Right ventricle myocardium superior (tissue), 1 donor: Measurements from ENCODE around the gene ANKRD55. TPM values are rescaled to one million over a fixed set of nuclear protein-coding genes. Genes with fewer than 3 reads are reported as not detected.
A peak's percentile ranks its signal among the peaks of the same experiment; 100 is the strongest.
"Not testable (repeated sequence)": the region's sequence is repeated elsewhere in the genome, so short reads cannot be mapped to it uniquely, and the experiment has no call there.

Source experiments
- ATAC-seq: fragments of 200-7000 bp; cut with Tn5 transposase; one replicate; pipeline ENCODE4 v1.9.1; 2020; ENCODE audit warnings: mild to moderate bottlenecking; ENCODE audit not compliant: poor library complexity
- DNase-seq: peaks from one replicate; pipeline ENCODE4 v3.0.0-alpha.2; 2020
- intact Hi-C: fragments of 100-400 bp; cut with DNase I; formaldehyde crosslinking; loops from one replicate; pipeline ENCODE4 v1.11.2; 2022
- total RNA-seq: library from RNA; stranded (reverse); fragmentation: NEBNext Ultra II Directional; extraction: Animal tissue kit (Norgen Biotek cat#: 25700); gene quantifications from one replicate; pipeline ENCODE4 v1.2.1, GENCODE V29; 2021
- donor health status: DM: no; HTN: yes; CAD: no; lungs with severe emphysema.

ANKRD55 gene
- total RNA-seq, 1 donor from 2014 or later: not detected

GRCh38 chr5:56105511-56106291 lies 127.4 kb downstream of the ANKRD55 start:
- no peak for ATAC-seq
- no peak for DNase-seq
- intact Hi-C loops: no loop called here

- ATAC-seq (no peak), DNase-seq (no peak)
- intact Hi-C loops: no loop called here
Measured at GRCh38 chr5:56102889-56103288, 130.2 kb downstream of the ANKRD55 start.

- intact Hi-C loops, ATAC-seq, DNase-seq: not testable (repeated sequence)
Measured at GRCh38 chr5:56102207-56102606, 130.9 kb downstream of the ANKRD55 start.

GRCh38 chr5:56101180-56101579 lies 131.9 kb downstream of the ANKRD55 start:
- ATAC-seq: no peak
- DNase-seq: no peak
- intact Hi-C loops: no loop called here

GRCh38 chr5:56100439-56101176 lies 132.5 kb downstream of the ANKRD55 start:
- DNase-seq (no peak), ATAC-seq (no peak)
- intact Hi-C loops: no loop called here

- DNase-seq (no peak), ATAC-seq (no peak)
- intact Hi-C loops: no loop called here
Measured at GRCh38 chr5:56099346-56099745, 133.8 kb downstream of the ANKRD55 start.

- ATAC-seq (no peak), DNase-seq (no peak)
- intact Hi-C loops: no loop called here
Measured at GRCh38 chr5:56097055-56097454, 136.1 kb downstream of the ANKRD55 start.

GRCh38 chr5:56095579-56096102 lies 137.5 kb downstream of the ANKRD55 start:
- intact Hi-C loops: no loop called here
- ATAC-seq (no peak), DNase-seq (no peak)

- intact Hi-C loops: no loop called here
- no peak for ATAC-seq
- no peak for DNase-seq
Measured at GRCh38 chr5:56094579-56095361, 138.4 kb downstream of the ANKRD55 start.

GRCh38 chr5:56093970-56094369 lies 139.2 kb downstream of the ANKRD55 start:
- DNase-seq (no peak), ATAC-seq (no peak)
- intact Hi-C loops: no loop called here

GRCh38 chr5:56092115-56092514 lies 141.0 kb downstream of the ANKRD55 start:
- intact Hi-C loops: no loop called here
- no peak for DNase-seq
- no peak for ATAC-seq

- ATAC-seq (no peak), DNase-seq (no peak)
- intact Hi-C loops: no loop called here
Measured at GRCh38 chr5:56091664-56092063, 141.5 kb downstream of the ANKRD55 start.

- DNase-seq (no peak), ATAC-seq (no peak)
- intact Hi-C loops: no loop called here
Measured at GRCh38 chr5:56090793-56091460, 142.2 kb downstream of the ANKRD55 start.

GRCh38 chr5:56088967-56089829 lies 143.9 kb downstream of the ANKRD55 start:
- intact Hi-C loops: no loop called here
- peak; percentile 60 for ATAC-seq
- no peak for DNase-seq

GRCh38 chr5:56088431-56088949 lies 144.6 kb downstream of the ANKRD55 start:
- no peak for ATAC-seq
- intact Hi-C loops: no loop called here
- no peak for DNase-seq

- intact Hi-C loops: no loop called here
- DNase-seq: no peak
- no peak for ATAC-seq
Measured at GRCh38 chr5:56085193-56085592, 147.9 kb downstream of the ANKRD55 start.

- intact Hi-C loops: no loop called here
Measured at GRCh38 chr5:56083286-56083854, 149.8 kb downstream of the ANKRD55 start.

More at GRCh38 chr5:56083286-56083854, 149.8 kb downstream of the ANKRD55 start:
- no peak for DNase-seq
- no peak for ATAC-seq
